CD4-positive, alpha-beta T cell treated with Interleukin-6 for 4 hours (primary cell): ENCODE measurements around the gene GALNT13.

Experiments used
- DNase-seq: peaks from one replicate; pipeline ENCODE4 v3.0.0-alpha.2; 2020; ENCODE audit warnings: mixed read lengths

GALNT13 gene

DNA sequence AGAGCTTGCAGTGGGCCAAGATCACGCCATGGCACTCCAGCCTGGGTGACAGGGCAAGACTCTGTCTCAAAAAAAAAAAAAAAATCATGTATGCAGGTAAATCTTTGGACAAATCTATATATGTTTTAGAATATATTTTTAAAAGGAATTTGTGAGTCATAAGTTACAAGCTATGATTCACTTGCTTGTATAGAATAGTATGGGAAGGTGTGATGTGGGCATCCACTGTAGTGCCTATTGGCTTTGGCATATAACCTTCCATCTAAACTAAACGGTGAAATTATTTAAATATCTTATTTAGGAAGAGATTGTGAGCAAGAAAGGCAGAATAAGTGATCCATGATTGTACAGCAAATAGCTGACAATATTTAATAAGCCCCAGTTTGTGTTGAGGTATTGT is 261.1 kb downstream of the GALNT13 start:
- DNase-seq = no peak

DNA sequence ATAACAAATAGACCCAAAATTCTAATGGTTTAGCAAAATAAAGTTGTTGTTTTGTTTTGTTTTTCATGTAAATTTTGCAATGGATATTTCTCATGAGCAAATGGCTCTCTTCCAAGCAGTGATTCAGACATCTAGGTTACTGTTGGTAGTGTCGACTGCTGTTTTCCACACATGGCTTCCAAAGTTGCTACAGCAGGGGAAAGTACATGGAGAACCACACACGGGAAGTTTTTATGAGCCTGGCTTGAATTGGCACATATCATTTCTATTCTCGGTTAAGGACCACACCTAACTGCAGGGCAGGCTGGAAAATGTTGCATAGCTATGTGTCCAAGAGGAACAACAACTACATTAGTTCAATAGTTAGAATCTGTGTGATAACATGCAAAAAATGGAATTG is 262.1 kb downstream of the GALNT13 start:
- no peak for DNase-seq

DNA sequence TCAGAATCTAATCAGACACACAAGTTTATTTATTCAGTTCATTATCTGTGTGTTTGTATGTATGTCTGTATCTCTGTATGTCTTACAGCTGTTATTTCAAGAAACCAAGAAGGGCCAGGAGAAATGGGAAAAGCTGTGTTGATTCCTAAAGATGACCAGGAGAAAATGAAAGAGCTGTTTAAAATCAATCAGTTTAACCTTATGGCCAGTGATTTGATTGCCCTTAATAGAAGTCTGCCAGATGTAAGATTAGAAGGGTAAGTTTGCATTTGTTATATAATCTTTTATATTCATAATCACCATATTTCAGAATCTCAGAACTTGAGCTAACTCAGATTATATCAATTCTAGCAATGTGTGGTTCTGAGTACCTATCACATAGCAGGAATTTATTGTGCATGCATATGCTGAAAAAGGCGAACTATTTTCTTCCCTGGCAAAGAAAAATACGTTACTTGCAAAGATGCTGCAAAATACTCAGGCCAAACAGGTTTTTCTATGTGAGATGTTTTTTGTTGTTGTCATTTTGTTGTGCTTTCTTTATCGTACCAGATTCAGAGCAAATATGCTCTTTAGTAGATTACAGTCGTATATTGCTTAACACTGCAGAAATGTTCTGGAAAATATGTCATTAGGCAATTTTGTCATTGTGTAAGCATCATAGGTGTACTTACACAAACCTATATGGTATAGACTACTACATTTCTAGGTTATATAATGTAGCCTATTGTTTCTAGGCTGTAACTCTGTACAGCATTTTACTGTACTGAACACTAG is 268.7 kb downstream of the GALNT13 start:
- no peak for DNase-seq

DNA sequence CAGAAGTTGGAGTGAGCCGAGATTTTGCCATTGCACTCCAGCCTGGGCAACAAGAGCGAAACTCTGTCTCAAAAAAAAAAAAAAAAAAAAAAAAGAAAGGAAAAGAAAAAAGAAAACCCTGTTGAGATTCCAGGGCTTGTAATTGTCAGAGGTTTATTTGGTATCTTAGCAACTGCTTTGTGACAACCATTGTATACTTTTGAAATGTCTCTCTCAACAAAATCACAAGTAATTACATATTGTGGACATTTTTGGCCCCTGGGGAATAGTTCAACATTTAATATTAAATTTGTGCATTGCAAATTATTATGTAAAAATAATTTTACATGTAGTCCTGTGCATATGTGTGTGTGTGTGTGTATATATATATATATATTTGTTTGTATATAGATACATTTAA is 270.8 kb downstream of the GALNT13 start:
- no peak for DNase-seq

DNA sequence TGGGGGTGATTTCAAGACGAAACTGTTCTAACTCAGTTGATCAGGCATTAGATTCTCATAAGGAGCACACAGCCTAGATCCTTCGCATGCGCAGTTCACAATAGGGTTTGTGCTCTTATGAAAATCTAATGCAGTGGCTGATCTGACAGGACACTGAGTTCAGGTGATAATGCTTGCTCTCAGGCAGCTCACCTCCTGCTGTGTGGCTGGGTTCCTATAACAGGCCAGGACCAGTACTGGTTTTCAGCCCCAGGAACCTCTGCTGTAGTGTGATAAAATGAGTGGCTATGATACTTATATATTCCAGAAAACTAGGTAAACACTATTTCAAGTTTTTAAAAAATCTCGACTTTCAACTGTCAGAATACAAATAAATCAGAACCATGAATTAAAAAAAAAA is 271.4 kb downstream of the GALNT13 start:
- no peak for DNase-seq

DNA sequence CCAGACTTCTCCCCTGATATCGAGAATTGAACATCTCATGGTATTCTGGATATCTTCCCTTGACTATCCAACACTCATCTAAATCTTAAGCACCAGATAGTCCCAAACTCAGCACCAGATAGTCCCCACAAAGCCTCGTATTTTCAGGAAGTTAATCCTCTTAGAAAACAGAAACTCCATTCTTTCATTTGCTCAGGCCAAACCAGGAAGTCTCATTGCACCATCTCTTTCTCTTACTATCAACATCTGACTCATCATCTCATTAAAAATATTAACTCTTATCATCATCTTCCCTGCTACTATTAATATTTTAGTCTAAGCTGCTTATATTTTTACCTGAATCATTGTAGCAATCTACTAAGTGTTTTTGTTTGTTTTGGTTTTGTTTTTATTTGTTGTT is 286.4 kb downstream of the GALNT13 start:
- no peak for DNase-seq

DNA sequence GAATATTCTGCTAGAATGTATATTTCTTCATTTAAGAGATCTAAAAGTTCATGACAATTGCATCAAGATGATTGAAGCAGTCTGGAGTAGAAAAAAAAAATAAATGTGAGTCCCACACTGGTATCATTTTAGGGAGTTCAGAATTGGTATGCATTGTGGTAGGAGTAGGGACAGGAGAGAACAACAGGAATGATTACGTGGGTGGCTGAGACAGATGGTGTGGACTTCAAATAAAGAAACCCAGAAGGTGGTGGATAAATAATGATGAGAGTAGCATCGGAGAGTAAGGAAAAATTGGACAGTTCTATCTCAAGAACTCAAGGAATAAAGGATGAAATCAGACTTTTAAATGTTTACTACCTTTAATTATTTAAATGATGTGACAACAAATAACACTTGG is 289.6 kb downstream of the GALNT13 start:
- DNase-seq = no peak

DNA sequence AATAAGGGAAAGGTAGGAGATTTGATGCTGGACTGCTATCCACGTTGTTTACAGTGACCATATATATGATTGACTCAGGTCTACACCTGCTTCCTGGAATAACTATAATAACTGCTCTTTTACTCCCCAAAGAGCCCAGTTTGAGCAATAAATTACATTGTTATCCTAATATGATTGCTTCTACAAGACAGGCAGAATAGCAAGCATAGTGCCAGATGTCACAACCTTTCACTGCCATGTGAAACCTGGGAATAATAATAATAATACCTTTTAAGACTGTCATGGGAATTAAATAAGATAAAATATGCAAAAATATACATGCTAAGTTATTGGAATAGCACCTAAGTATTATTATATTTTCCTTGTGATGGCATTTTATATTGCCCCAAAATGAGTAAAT is 298.7 kb downstream of the GALNT13 start:
- DNase-seq = no peak

DNA sequence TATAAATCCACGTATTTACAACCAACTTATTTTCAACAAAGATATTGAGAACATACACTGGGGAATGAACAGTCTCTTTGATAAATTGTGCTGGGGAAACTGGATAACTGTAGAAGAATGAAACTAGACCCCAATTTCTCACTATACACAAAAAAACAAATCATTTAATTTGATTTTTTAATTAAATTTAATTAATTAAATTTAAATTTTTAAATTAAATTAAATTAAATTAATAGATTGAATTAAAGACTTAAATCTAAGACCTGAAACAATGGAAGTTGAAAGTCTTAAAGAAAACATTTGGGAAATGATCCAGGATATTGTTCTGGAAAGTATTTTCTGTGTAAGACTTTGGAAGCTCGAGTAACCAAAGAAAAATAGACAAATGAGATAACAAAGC is 301.4 kb downstream of the GALNT13 start:
- DNase-seq = no peak

DNA sequence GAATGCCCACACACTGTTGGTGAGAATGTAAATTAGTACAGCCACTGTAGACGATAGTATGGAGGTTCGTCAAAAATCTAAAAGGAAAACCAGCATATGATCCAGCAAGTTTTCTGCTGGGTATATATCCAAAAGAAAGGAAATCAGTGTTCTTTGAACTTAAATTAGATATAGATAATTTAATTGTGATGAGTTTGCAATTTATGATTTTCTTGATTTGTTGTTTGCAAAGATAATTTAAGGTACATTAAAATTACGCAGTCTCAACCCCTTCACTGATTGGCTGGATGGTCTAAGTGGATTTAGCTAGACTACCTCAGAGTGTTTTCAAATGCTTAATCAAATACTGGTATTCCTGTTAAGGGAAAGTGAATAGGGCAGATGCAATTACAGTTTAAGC is 302.2 kb downstream of the GALNT13 start:
- DNase-seq = no peak

DNA sequence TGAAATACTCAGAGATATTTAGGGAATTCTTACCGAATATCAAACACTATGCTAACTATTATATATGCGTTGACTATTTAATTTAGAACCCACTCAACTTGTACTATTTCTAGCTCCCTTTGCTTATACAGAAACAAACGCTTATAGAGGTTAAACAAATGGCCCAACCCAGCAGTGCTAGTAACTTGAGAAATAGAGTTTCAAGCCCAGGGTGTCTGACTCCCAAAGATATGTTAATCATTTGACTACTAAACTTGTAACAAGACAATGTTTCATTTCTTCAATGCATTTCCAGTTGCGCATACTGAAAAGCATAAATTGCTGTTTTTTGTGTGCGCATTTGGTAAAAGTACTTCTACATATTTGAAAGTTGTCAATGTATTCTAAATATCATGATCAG is 310.3 kb downstream of the GALNT13 start:
- DNase-seq = no peak

DNA sequence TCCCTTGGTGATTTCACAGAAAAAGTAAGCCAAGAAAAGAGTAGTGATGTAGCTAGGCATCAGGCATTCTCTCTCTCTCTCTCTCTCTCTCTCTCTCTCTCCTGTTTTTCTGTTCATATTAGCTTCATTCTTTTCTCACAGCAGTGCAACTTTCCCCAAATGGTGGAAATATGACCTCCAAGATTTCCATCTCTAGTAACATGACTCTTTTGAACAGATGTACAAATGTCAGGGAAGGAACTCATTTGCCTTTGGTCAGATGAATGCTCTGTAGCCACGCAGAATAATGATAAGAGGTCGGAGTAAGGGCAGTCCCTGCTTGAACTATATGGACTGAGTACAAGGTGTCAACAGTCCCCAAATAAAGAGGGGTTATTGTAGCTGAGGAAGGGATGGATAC is 316.2 kb downstream of the GALNT13 start:
- no peak for DNase-seq

DNA sequence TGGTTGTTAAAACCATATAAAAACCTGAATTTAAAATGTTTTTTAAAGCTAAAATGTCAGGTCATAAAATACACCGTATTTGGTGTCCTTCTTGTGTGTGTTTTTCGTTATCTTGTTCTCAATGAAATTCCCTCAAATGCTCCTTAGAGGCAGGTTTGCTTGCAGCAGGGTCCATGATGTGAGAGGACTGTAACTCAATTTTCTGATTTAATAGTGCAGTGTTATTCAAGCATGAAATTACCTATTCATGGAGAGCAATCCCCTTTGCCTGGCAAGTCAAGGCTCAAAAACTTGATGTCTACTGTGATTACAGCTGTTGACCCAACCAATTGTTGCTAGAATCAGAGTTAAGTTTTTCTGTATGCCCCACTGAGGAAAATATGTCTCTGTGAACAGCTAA is 318.2 kb downstream of the GALNT13 start:
- DNase-seq = no peak

DNA sequence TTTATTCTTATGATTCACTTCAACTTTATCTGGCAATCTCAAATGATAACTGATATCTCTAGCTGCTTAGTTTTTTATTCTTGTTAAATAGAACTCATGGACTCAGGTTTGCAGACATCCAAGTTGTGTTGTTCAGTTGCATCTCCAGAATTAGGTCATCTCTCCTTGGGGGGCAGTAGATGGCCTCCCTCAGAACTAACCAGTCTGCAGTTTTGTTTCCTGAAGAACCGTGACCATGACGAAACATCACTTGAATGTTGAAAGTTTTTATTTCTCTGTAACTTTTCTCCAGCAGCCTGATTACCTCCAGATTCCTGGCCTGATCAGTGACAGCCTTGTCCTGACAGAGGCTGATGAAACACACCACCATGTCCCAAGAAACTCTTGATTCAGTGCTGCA is 321.5 kb downstream of the GALNT13 start:
- no peak for DNase-seq

DNA sequence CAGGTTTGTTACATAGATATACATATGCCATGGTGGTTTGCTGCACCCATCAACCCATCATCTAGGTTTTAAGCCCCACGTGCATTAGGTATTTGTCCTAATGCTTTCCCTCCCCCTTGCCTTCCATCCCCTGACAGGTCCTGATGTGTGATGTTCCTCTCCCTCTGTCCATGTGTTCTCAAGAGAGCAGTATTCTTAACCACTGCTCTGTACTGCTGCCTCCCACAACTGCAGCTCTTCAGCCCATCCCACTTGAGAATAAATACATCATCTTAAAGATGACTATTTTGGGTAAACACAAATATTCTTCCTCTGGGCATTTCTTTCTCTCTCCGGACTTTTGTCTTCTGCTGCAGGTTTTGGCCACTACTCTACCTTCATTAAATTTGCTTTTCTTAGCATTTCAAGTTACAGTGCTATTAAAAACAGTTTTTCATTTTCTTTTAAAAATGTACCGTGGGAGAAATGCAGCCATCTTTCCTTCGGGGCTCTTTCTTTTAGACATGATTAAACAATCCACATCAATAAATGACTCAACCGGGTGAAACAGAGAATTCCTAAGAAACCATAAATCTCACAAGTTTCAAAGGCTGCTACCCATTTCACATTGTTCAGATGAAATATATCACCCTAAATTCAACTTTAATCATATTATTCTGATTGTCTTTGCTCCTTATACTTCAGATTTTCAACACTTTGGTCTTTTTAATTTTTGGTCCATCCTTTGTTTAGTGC is 323.4 kb downstream of the GALNT13 start:
- no peak for DNase-seq

DNA sequence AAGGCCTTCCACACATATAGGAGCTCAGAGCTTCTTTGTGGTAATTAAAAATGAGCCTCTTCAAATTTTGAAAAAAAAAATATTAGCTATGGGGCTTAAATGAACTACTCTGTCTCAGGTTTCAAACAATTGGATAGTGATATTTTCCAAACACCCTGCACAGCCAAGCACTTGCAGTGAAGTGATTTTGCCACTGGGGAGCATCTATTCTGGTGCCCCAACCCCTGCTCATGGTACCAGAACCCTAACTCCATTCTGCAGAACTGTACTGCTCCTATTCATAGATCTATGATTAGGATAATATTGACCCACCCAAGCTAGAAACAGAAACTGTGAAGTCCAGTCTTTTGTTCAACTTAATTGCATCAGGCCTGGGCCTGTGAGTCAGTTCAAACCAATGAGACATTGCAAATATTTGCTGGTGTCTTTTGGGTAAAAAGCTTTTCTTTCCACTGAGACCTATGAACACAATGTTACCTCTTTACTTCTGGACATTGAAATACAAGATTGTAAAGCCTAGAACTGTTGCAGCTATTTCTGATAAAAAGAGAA is 324.0 kb downstream of the GALNT13 start:
- DNase-seq = no peak

DNA sequence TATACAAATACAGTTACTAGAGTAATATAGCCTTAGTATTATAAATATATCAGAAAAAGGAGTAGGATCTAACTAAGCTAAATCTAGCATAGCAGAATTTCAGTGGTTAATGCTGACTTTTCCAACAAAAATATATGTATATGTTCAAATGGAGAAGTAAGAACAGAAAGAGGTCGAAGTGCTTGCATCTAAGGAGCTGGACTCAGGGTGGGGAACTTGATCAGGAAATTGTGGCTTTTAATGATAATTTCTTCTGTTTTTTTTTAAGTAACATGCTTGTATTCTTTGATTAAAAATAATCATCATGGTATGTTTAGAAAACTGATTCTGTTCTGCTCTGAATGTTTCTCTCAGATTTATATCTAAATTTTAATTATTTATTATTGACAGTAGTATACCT is 327.1 kb downstream of the GALNT13 start:
- no peak for DNase-seq

DNA sequence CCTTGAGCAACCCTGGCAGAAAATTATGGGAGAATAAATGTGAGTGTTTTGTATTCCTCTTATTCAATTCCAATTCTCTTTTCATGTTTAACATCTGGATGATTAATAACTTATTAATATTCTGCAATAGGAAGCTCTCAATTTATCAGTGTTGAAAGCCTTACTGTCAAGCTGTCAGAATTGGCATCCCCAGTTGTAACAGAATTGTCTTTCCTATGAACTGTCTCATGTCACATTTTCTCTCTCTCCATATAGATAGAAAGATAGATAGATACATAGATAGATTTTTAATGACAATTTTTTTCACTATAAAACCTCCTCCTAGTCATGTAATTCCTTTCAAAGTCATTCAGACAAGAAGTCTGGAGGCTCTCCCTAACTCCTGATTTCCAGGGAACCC is 331.5 kb downstream of the GALNT13 start:
- no peak for DNase-seq

DNA sequence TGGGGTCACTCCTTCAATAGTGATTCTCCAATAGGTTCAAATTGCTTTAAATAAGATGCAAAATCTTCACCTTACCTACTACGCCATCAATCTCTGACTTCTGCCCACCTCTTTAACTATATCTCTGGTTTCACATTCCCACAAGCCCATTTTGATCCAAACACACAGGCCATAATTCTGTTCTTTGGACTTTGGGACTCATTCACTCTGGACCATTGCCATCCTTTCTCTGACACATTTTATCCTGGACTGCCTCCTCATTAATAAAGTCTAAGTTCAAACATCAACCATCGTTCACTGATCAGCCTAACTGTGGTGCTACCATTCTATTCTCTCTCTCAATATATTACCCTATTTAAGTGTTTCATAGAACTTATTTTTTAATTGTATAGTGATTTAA is 332.2 kb downstream of the GALNT13 start:
- no peak for DNase-seq

DNA sequence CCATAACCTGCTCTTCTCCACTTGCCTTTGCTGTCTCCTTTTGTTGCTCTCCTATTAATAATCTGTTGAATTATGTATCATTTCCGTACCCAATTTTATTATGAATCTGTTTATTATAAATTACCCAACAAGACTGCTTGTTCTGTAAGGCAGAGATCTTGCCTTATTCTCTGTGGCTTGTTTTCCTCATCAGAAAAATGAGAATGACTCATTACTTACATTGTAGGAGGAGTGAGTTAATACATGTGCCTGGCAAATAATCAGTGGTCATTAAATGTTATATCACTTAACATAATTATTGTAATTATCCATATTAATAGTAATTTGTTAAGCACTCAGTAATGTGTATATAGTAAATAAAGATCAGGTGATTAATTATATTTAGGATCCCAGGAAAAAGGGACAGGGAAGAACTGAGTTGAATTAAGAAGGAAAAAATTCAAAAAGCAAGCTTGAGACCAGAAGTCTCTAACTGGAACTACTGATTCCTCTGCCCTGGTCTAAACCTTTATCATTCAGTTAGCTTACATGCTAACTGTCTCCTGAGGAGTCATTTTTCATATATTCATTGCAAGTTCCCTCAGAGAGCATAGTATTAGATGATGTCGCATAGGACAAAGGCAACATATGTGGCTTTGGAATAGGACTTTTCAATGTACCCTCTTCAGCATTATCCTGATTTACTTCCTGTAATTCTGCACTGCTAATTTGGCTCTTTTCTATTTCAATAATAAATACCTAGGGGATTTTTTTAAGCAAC is 335.7 kb downstream of the GALNT13 start:
- DNase-seq = no peak

DNA sequence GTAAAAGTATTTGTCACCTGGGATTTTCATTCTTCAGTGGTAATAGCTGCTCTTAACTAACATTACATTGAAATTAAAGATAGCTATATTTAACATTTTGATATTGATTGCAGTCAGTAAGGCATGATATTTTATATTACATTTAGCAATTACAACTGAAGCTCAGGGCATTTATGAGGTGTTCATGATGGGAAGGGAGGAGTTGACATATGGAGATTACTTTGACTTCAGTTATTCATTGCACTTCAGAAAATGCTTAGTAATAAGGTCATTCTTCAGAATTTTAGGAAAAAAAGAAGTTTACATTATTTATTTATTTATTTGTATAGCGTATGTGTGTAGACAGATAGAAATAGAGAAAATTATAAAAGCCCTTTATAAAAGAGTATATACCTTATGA is 352.0 kb downstream of the GALNT13 start:
- no peak for DNase-seq

DNA sequence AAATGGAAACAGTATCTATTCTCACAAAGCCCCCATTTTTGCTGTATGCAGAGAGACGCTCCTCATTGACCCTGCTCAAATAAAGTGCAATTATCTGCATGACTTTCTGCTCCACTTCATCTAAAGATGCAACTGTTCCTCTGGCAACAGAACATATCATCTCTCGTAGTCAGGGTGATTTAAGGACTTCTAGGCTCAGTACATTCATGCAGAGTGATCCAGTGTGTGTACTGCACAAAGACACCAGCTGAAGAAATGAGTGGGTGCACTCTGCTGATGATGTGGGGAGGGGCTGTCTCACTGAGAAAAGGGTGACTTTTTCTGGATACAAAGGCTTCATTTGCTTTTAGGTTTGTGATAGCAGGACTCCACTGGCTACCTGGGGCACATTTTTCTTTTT is 355.2 kb downstream of the GALNT13 start:
- DNase-seq = no peak

DNA sequence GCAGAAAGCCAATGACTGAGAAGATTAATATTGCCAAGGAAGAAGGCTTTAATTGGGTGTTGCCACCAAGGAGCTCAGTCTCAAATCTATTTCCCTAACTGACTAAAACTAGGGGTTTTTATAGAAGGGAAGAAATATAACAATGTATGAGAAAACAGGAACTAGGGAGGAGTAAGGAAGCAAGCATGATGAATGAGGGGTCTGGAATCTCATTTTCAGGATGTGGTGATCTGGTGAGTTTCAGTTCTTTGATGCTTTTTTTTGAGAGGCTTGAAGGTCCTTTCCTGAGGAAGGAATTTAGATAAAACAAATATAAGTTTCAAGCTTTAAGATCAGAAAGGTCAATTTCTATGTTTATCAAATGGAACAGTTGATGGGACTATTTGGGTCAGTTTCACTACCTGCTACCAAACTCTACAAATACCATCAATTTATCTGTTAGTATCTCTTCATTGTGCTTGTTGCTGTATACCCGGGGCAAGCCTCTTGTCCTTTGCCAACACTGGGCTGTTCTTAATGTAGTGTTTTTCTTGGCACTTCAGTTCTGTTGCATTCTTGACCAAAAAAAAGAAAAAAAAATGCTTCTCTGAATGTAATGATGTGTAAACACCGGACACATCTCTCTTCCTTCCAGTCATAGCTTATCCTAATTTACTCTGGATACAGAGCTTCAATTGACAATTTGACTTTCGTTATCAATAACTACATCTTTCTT is 357.0 kb downstream of the GALNT13 start:
- no peak for DNase-seq
